H9 (cell line): ENCODE measurements around the gene FAM25A. TPM values are rescaled to one million over a fixed set of nuclear protein-coding genes. Genes with fewer than 3 reads are reported as not detected.

ENCODE experiments used
- DNase-seq: peaks from one replicate; pipeline ENCODE4 v3.0.0-alpha.2; 2017
- H2AFZ ChIP-seq: one replicate; pipeline ENCODE4 v1.6.1; 2013; ENCODE audit warnings: mild to moderate bottlenecking, low read length, control low read depth, moderate library complexity
- H2AK5ac ChIP-seq: 2 replicates; pipeline ENCODE4 v1.6.1; 2013; ENCODE audit warnings: low read length, control low read depth, mixed read lengths; ENCODE audit not compliant: insufficient read length
- H2BK120ac ChIP-seq: one replicate; pipeline ENCODE4 v1.6.1; 2013; ENCODE audit warnings: low read depth, mild to moderate bottlenecking, low read length, control low read depth, inconsistent platforms; ENCODE audit not compliant: poor library complexity, severe bottlenecking
- H2BK12ac ChIP-seq: 2 replicates; pipeline ENCODE4 v1.6.1; 2013; ENCODE audit warnings: low read length, control low read depth, mixed read lengths, low read depth; ENCODE audit not compliant: insufficient read length
- H2BK15ac ChIP-seq: 2 replicates; pipeline ENCODE4 v1.6.1; 2013; ENCODE audit warnings: low read depth, low read length, control low read depth
- H2BK20ac ChIP-seq: one replicate; pipeline ENCODE4 v1.6.1; 2013; ENCODE audit warnings: low read depth, mild to moderate bottlenecking, low read length, control low read depth, inconsistent platforms; ENCODE audit not compliant: poor library complexity, severe bottlenecking
- H2BK5ac ChIP-seq: 2 replicates; pipeline ENCODE4 v1.6.1; 2013; ENCODE audit warnings: low read length, control low read depth, mixed read lengths; ENCODE audit not compliant: insufficient read length
- H3K14ac ChIP-seq: 2 replicates; pipeline ENCODE4 v1.6.1; 2013; ENCODE audit warnings: low read length, control low read depth; ENCODE audit not compliant: insufficient read depth
- H3K18ac ChIP-seq: 2 replicates; pipeline ENCODE4 v1.6.1; 2013; ENCODE audit warnings: low read depth, mild to moderate bottlenecking, mixed read lengths, low read length, control low read depth; ENCODE audit not compliant: insufficient read length
- H3K23ac ChIP-seq: 2 replicates; pipeline ENCODE4 v1.6.1; 2013; ENCODE audit warnings: low read length, control low read depth, mixed read lengths, low read depth; ENCODE audit not compliant: insufficient read length
- H3K23me2 ChIP-seq: 2 replicates; pipeline ENCODE4 v1.6.1; 2013; ENCODE audit warnings: low read depth, mild to moderate bottlenecking, mixed read lengths, low read length, control low read depth; ENCODE audit not compliant: insufficient read length, poor library complexity, severe bottlenecking
- H3K27ac ChIP-seq: 2 replicates; pipeline ENCODE4 v1.5.1; 2013; ENCODE audit warnings: low read length, control low read depth, mixed read lengths, low read depth; ENCODE audit not compliant: insufficient read length
- H3K27me3 ChIP-seq: 2 replicates; pipeline ENCODE4 v1.6.1; 2013; ENCODE audit warnings: low read length, control low read depth, inconsistent platforms; ENCODE audit not compliant: insufficient read depth
- H3K4ac ChIP-seq: 2 replicates; pipeline ENCODE4 v1.6.1; 2013; ENCODE audit warnings: low read depth, mild to moderate bottlenecking, control low read depth, inconsistent platforms, low read length, moderate library complexity
- H3K4me1 ChIP-seq: 2 replicates; pipeline ENCODE4 v1.6.1; 2013; ENCODE audit warnings: low read length, control low read depth, inconsistent platforms; ENCODE audit not compliant: insufficient read depth
- H3K4me2 ChIP-seq: 2 replicates; pipeline ENCODE4 v1.6.1; 2013; ENCODE audit warnings: low read length, control low read depth, mixed read lengths; ENCODE audit not compliant: insufficient read length, insufficient read depth
- H3K56ac ChIP-seq: 2 replicates; pipeline ENCODE4 v1.6.1; 2013; ENCODE audit warnings: low read depth, mild to moderate bottlenecking, mixed read lengths, low read length, control low read depth; ENCODE audit not compliant: insufficient read length
- H3K79me1 ChIP-seq: 2 replicates; pipeline ENCODE4 v1.6.1; 2013; ENCODE audit warnings: low read depth, mild to moderate bottlenecking, moderate library complexity, low read length, control low read depth, inconsistent platforms; ENCODE audit not compliant: insufficient read depth, poor library complexity, severe bottlenecking
- H3K79me2 ChIP-seq: 2 replicates; pipeline ENCODE4 v1.6.1; 2013; ENCODE audit warnings: low read length, control low read depth, inconsistent platforms; ENCODE audit not compliant: insufficient read depth
- H3K9ac ChIP-seq: 2 replicates; pipeline ENCODE4 v1.6.1; 2013; ENCODE audit warnings: low read length, control low read depth, mixed read lengths; ENCODE audit not compliant: insufficient read length; ENCODE audit errors: extremely low read depth
- H3K9me3 ChIP-seq: one replicate; pipeline ENCODE4 v1.6.1; 2013; ENCODE audit warnings: low read depth, low read length, inconsistent platforms; ENCODE audit not compliant: control insufficient read depth
- H3T11ph ChIP-seq: one replicate; pipeline ENCODE4 v1.6.1; 2013; ENCODE audit warnings: mild to moderate bottlenecking, low read length, control low read depth, inconsistent platforms
- H4K20me1 ChIP-seq: one replicate; pipeline ENCODE4 v1.6.1; 2013; ENCODE audit not compliant: control insufficient read depth, insufficient read length, insufficient read depth
- H4K5ac ChIP-seq: 2 replicates; pipeline ENCODE4 v1.6.1; 2013; ENCODE audit warnings: low read depth, mild to moderate bottlenecking, mixed read lengths, low read length, control low read depth; ENCODE audit not compliant: insufficient read length
- H4K8ac ChIP-seq: replicated peaks from 2 replicates; pipeline ENCODE4 v1.6.1; 2013; ENCODE audit warnings: low read length, control low read depth, mixed read lengths, low read depth; ENCODE audit not compliant: insufficient read length
- H4K91ac ChIP-seq: 2 replicates; pipeline ENCODE4 v1.6.1; 2013; ENCODE audit warnings: low read depth, mild to moderate bottlenecking, moderate library complexity, mixed read lengths, low read length, control low read depth; ENCODE audit not compliant: insufficient read length
- H3K27ac Mint-ChIP-seq, 3 experiments: 2 replicates in 2 of 3; 3 replicates in 1 of 3; pipeline ENCODE4 v1.8.0; 2020 to 2021; ENCODE audit warnings: mixed read lengths in 3 of 3, mild to moderate bottlenecking in 1 of 3, moderate library complexity in 1 of 3
- H3K27me3 Mint-ChIP-seq: 2 replicates; pipeline ENCODE4 v1.8.0; 2021; ENCODE audit warnings: low read depth, mild to moderate bottlenecking, moderate library complexity, mixed read lengths
- H3K36me3 Mint-ChIP-seq, 3 experiments: 2 replicates in 2 of 3; 3 replicates in 1 of 3; pipeline ENCODE4 v1.8.0; 2020 to 2021; ENCODE audit warnings: low read depth in 3 of 3, mixed read lengths in 3 of 3; ENCODE audit not compliant: insufficient read depth in 1 of 3
- H3K4me1 Mint-ChIP-seq, 2 experiments: 2 replicates each; pipeline ENCODE4 v1.8.0; 2020; ENCODE audit warnings: mixed read lengths in 2 of 2
- H3K4me3 Mint-ChIP-seq, 2 experiments: 2 replicates in 1 of 2; 3 replicates in 1 of 2; pipeline ENCODE4 v1.8.0; 2020 to 2021; ENCODE audit warnings: mild to moderate bottlenecking in 2 of 2, mixed read lengths in 2 of 2, moderate library complexity in 1 of 2
- H3K9me3 Mint-ChIP-seq, 2 experiments: 2 replicates in 1 of 2; 3 replicates in 1 of 2; pipeline ENCODE4 v1.8.0; 2020; ENCODE audit warnings: mild to moderate bottlenecking in 2 of 2, mixed read lengths in 2 of 2, moderate library complexity in 1 of 2
- WGBS: extraction: QIAGEN DNeasy Blood & Tissue Kit; methylation state at CpG from one replicate; pipeline ENCODE4 v1.1.7; 2013; ENCODE audit warnings: missing lambda C conversion rate, low lambda C conversion rate, mixed read lengths; ENCODE audit not compliant: insufficient read length; ENCODE audit errors: extremely low coverage; 5-methylcytosine and 5-hydroxymethylcytosine counted together
- total RNA-seq: library from RNA; stranded (reverse); gene quantifications from 2 replicates; pipeline ENCODE4 v1.2.1, GENCODE V29; 2021
- TF ChIP-seq, protein P1 (sequence below): fragments of 200-600 bp; sonication (generic); conservative IDR thresholded peaks from 3 replicates; pipeline ENCODE4 v1.8.0; 2021; ENCODE audit warnings: antibody characterized with exemption, mild to moderate bottlenecking

FAM25A gene
- total RNA-seq, 1 experiment from 2014 or later: not detected

GRCh38 chr10:87066178-87066577 lies 46.1 kb downstream of the FAM25A start:
- Histone ChIP-seq H2BK120ac (no peak overlapping the region), H3K4me1 (no peaks in the 10 kb centered on the region), H2AK5ac (no peak overlapping the region), H3K4me2 (no peak overlapping the region), H3K23me2 (no peaks in the 10 kb centered on the region), H3T11ph (no peak overlapping the region), H4K8ac (no peak overlapping the region), H3K79me1 (no peaks in the 10 kb centered on the region), H3K9ac (no peak overlapping the region), H2BK15ac (no peak overlapping the region), H2BK20ac (no peak overlapping the region), H3K79me2 (no peaks in the 10 kb centered on the region), H4K20me1 (no peaks in the 10 kb centered on the region), H4K5ac (no peak overlapping the region), H2BK12ac (no peak overlapping the region), H3K4ac (no peak overlapping the region), H3K27me3 (no peaks in the 10 kb centered on the region), H3K27ac (no peak overlapping the region), H3K56ac (no peak overlapping the region), H2AFZ (no peak overlapping the region), H3K9me3 (no peaks in the 10 kb centered on the region), H3K18ac (no peak overlapping the region), H3K23ac (no peak overlapping the region), H2BK5ac (no peak overlapping the region), H4K91ac (no peak overlapping the region), H3K14ac (no peak overlapping the region)
- Mint-ChIP-seq H3K9me3 (no peaks in the 10 kb centered on the region), H3K4me3 (no peak overlapping the region), H3K27ac (peak overlapping the region in 2 of 3 experiments; percentile 25 to 69; a peak in 3 of 7 replicates), H3K27me3 (no peaks in the 10 kb centered on the region), H3K36me3 (peaks cover 25 to 74% (median 49%) of the 10 kb centered on the region in 3 experiments), H3K4me1 (no peaks in the 10 kb centered on the region)
- TF ChIP-seq, protein P1, sequence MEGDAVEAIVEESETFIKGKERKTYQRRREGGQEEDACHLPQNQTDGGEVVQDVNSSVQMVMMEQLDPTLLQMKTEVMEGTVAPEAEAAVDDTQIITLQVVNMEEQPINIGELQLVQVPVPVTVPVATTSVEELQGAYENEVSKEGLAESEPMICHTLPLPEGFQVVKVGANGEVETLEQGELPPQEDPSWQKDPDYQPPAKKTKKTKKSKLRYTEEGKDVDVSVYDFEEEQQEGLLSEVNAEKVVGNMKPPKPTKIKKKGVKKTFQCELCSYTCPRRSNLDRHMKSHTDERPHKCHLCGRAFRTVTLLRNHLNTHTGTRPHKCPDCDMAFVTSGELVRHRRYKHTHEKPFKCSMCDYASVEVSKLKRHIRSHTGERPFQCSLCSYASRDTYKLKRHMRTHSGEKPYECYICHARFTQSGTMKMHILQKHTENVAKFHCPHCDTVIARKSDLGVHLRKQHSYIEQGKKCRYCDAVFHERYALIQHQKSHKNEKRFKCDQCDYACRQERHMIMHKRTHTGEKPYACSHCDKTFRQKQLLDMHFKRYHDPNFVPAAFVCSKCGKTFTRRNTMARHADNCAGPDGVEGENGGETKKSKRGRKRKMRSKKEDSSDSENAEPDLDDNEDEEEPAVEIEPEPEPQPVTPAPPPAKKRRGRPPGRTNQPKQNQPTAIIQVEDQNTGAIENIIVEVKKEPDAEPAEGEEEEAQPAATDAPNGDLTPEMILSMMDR: no peak
- no CpG with 5 or more reads among the region's 2 CpGs for WGBS
- no peak for DNase-seq
